Stimulated activated CD4-positive, alpha-beta T cell treated with anti-CD3 and anti-CD28 coated beads, Interleukin-2, amount 100 ng/mL, for 48 hours (primary cell): Measurements from ENCODE around the gene BDH2.

Experiments
- DNase-seq, 2 donors: peaks; one replicate each; pipeline ENCODE4 v3.0.0-alpha.2; 2020

Gene BDH2

GRCh38 chr4:103099691-103100392 is at the start of gene BDH2:
Gene BDH2 (minus strand): TSS chr4:103099834. CDS start chr4:103096254, 3,580 bp downstream.
- peak in 1 of 2 donors; percentile 9 for DNase-seq

GRCh38 chr4:103144926-103145325 is 45.3 kb upstream of the BDH2 start:
- no peak for DNase-seq

GRCh38 chr4:103137446-103137827 is 37.8 kb upstream of the BDH2 start:
- no peak for DNase-seq

GRCh38 chr4:103136671-103137445 is 37.2 kb upstream of the BDH2 start:
- DNase-seq = no peak

GRCh38 chr4:103129174-103129573 is 29.5 kb upstream of the BDH2 start:
- no peak for DNase-seq

- no peak for DNase-seq
Measured at GRCh38 chr4:103126126-103126525, 26.5 kb upstream of the BDH2 start.

- DNase-seq = no peak
Measured at GRCh38 chr4:103123114-103123513, 23.5 kb upstream of the BDH2 start.

GRCh38 chr4:103118166-103118565 is 18.5 kb upstream of the BDH2 start:
- DNase-seq = no peak

GRCh38 chr4:103111598-103111997 is 12.0 kb upstream of the BDH2 start:
- no peak for DNase-seq

GRCh38 chr4:103108542-103108941 is 8.9 kb upstream of the BDH2 start:
- no peak for DNase-seq

GRCh38 chr4:103105558-103106356 is 6.1 kb upstream of the BDH2 start:
- DNase-seq = no peak

GRCh38 chr4:103104886-103105285 is 5.3 kb upstream of the BDH2 start:
- DNase-seq = no peak

- DNase-seq = no peak
Measured at GRCh38 chr4:103100691-103101090, 1.1 kb upstream of the BDH2 start.

- no peak for DNase-seq
Measured at GRCh38 chr4:103098756-103099440, 736 bp downstream of the BDH2 start.

GRCh38 chr4:103098341-103098740 is 1.3 kb downstream of the BDH2 start:
- DNase-seq = no peak

GRCh38 chr4:103097112-103097511 is 2.5 kb downstream of the BDH2 start:
- DNase-seq = no peak

GRCh38 chr4:103095080-103095479 is 4.6 kb downstream of the BDH2 start:
- no peak for DNase-seq

GRCh38 chr4:103092245-103092644 is 7.4 kb downstream of the BDH2 start:
- no peak for DNase-seq

- peak; percentile 17 to 35 for DNase-seq
Measured at GRCh38 chr4:103091601-103092223, 7.9 kb downstream of the BDH2 start.

- DNase-seq = no peak
Measured at GRCh38 chr4:103089481-103089880, 10.2 kb downstream of the BDH2 start.

GRCh38 chr4:103086551-103086950 is 13.1 kb downstream of the BDH2 start:
- no peak for DNase-seq

- DNase-seq = no peak
Measured at GRCh38 chr4:103085555-103086196, 14.0 kb downstream of the BDH2 start.
